HEK293 (cell line): ENCODE measurements around the gene IL16.

Experiments
- CTCF ChIA-PET: fragments of 350-600 bp; formaldehyde crosslinking; extraction: SDS; loops from one replicate; lab custom pipeline; 2021; ENCODE audit warnings: antibody characterized with exemption; lab: Yijun Ruan, JAX
- POLR2A ChIA-PET: fragments of 300-600 bp; formaldehyde crosslinking; extraction: SDS; loops from one replicate; lab custom pipeline; 2020; ENCODE audit warnings: antibody characterized with exemption, inconsistent platforms; lab: Yijun Ruan, JAX
- H3K27ac ChIP-seq: fragments of 200-500 bp; sonication (Bioruptor generic); 2 replicates; pipeline ENCODE4 v1.5.1; 2014; ENCODE audit warnings: low read depth, low read length, control low read depth, inconsistent platforms; ENCODE audit errors: extremely low read depth
- H3K36me3 ChIP-seq, 2 experiments: fragments of 200-500 bp in 1 of 2; sonication (Bioruptor generic) in 1 of 2; 1 replicate in 1 of 2; 2 replicates in 1 of 2; pipeline ENCODE4 v1.5.1; 2014 to 2017; ENCODE audit warnings: inconsistent platforms in 2 of 2, low read length in 2 of 2; ENCODE audit not compliant: control insufficient read depth in 2 of 2, insufficient read depth in 1 of 2
- H3K4me1 ChIP-seq: fragments of 200-500 bp; sonication (Bioruptor generic); 2 replicates; pipeline ENCODE4 v1.5.1; 2014; ENCODE audit warnings: mild to moderate bottlenecking, low read length, inconsistent platforms; ENCODE audit not compliant: control insufficient read depth, insufficient read depth
- H3K4me3 ChIP-seq: 2 replicates; pipeline ENCODE4 v1.5.1; 2011; ENCODE audit warnings: low read depth, mild to moderate bottlenecking, control low read depth, low read length, moderate library complexity
- H3K9me3 ChIP-seq: fragments of 200-500 bp; sonication (Bioruptor generic); 2 replicates; pipeline ENCODE4 v1.5.1; 2014; ENCODE audit warnings: low read depth, low read length, inconsistent platforms; ENCODE audit not compliant: control insufficient read depth, insufficient read depth
- EGR2 ChIP-seq: fragments of 450-650 bp; formaldehyde crosslinking; IDR thresholded peaks from 2 replicates; pipeline ENCODE4 v1.5.1; 2016; ENCODE audit warnings: low read depth, missing biosample characterization, missing genetic modification characterization
- GLIS2 ChIP-seq: fragments of 450-650 bp; formaldehyde crosslinking; IDR thresholded peaks from 2 replicates; pipeline ENCODE4 v1.5.1; 2016; ENCODE audit warnings: missing biosample characterization, missing genetic modification characterization
- MYNN ChIP-seq: fragments of 450-650 bp; formaldehyde crosslinking; IDR thresholded peaks from 2 replicates; pipeline ENCODE4 v1.5.1; 2016; ENCODE audit warnings: missing biosample characterization, missing genetic modification characterization, borderline replicate concordance
- ZFHX2 ChIP-seq: fragments of 450-650 bp; formaldehyde crosslinking; conservative IDR thresholded peaks from 2 replicates; pipeline ENCODE4 v1.5.1; 2016; ENCODE audit warnings: missing biosample characterization, missing genetic modification characterization
- ZNF155 ChIP-seq: fragments of 450-650 bp; formaldehyde crosslinking; IDR thresholded peaks from 2 replicates; pipeline ENCODE4 v1.5.1; 2016; ENCODE audit warnings: missing biosample characterization, missing genetic modification characterization
- ZNF211 ChIP-seq: fragments of 450-650 bp; formaldehyde crosslinking; IDR thresholded peaks from 2 replicates; pipeline ENCODE4 v1.5.1; 2016; ENCODE audit warnings: low read depth, missing biosample characterization, missing genetic modification characterization
- ZNF658 ChIP-seq: fragments of 450-650 bp; formaldehyde crosslinking; IDR thresholded peaks from 2 replicates; pipeline ENCODE4; 2016; ENCODE audit warnings: missing biosample characterization, missing genetic modification characterization
- ZNF670 ChIP-seq: fragments of 450-650 bp; formaldehyde crosslinking; IDR thresholded peaks from 2 replicates; pipeline ENCODE4 v1.5.1; 2016; ENCODE audit warnings: missing biosample characterization, missing genetic modification characterization, low read depth
- TF ChIP-seq, protein P1 (sequence below): fragments of 450-650 bp; formaldehyde crosslinking; IDR thresholded peaks from 2 replicates; pipeline ENCODE4 v1.5.1; 2017; ENCODE audit warnings: missing biosample characterization, missing genetic modification characterization
- TF ChIP-seq, protein P2 (sequence below): fragments of 450-650 bp; formaldehyde crosslinking; IDR thresholded peaks from 2 replicates; pipeline ENCODE4 v1.5.1; 2016; ENCODE audit warnings: missing biosample characterization, missing genetic modification characterization
- TF ChIP-seq, protein P3 (sequence below): fragments of 450-650 bp; IDR thresholded peaks from 2 replicates; pipeline ENCODE4 v1.5.1; 2018; ENCODE audit warnings: missing biosample characterization, mild to moderate bottlenecking, missing genetic modification characterization

IL16 gene

DNA sequence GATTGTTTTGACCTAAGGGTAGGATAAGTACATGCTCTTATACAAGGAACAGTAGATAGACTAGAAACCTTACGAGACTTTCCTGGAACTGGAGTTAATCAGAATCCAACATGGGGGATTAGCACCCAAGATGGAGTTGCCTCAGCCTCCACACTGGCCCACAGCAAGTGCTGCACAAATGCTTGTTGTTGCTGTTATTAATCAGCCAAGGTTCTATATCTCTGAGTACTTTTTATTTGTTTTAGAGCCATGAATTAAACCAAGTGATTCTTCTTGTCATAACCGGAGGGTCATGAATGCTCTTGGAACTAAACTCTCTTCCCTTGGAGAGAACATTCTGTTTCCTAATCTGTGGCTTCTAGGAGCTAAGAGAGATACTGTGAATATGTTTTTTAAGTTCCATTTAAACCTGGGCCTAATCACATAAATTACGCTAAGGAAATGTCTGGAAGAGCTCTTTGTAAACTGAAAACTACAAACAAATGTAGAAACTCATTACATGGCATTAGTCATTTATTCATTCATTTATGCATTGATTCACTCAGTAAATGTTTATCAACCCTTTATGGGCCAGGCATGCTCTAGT lies 5.7 kb upstream of the IL16 start:
- CTCF ChIA-PET: interaction anchor here (0.7 to 1.5 kb wide), 4 partner anchors 35 to 929 kb away, joined by 3 to 7 read pairs (median 4); no protein-coding TSS in a partner anchor

DNA sequence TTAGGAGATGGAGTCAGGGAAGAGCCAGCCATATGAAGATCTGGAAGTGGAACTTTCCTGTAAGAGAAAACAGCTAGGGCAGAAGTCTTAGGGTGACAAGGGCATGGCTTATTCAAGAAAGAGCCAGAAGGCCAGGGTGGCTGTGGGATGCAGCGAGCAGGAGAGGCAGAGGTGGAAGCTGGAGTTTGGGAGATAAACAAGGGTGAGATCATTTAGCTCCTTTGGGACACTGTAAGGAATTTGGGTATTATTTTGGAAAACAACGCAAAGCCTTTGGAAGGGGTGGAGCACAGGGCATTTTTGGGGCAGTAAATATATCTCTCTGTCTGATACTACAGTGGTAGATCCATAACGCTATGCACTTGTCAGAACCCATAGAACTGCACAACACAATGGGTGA lies 5.0 kb upstream of the IL16 start:
- CTCF ChIA-PET: interaction anchor here (0.7 to 1.5 kb wide), 4 partner anchors 36 to 105 kb away, joined by 3 to 7 read pairs (median 4); no protein-coding TSS in a partner anchor
- Histone ChIP-seq H3K4me3 (no peak overlapping the region), H3K9me3 (no peaks in the 10 kb centered on the region)

More for the DNA sequence above, 5.7 kb upstream of the IL16 start:
- Histone ChIP-seq H3K27ac (no peak overlapping the region), H3K36me3 (no peaks in the 10 kb centered on the region), H3K4me3 (no peak overlapping the region), H3K9me3 (no peaks in the 10 kb centered on the region), H3K4me1 (no peaks in the 10 kb centered on the region)
- POLR2A ChIA-PET: no interaction called here
- TF ChIP-seq, protein P1, sequence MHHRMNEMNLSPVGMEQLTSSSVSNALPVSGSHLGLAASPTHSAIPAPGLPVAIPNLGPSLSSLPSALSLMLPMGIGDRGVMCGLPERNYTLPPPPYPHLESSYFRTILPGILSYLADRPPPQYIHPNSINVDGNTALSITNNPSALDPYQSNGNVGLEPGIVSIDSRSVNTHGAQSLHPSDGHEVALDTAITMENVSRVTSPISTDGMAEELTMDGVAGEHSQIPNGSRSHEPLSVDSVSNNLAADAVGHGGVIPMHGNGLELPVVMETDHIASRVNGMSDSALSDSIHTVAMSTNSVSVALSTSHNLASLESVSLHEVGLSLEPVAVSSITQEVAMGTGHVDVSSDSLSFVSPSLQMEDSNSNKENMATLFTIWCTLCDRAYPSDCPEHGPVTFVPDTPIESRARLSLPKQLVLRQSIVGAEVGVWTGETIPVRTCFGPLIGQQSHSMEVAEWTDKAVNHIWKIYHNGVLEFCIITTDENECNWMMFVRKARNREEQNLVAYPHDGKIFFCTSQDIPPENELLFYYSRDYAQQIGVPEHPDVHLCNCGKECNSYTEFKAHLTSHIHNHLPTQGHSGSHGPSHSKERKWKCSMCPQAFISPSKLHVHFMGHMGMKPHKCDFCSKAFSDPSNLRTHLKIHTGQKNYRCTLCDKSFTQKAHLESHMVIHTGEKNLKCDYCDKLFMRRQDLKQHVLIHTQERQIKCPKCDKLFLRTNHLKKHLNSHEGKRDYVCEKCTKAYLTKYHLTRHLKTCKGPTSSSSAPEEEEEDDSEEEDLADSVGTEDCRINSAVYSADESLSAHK (tag by site-specific recombination): no peak

DNA sequence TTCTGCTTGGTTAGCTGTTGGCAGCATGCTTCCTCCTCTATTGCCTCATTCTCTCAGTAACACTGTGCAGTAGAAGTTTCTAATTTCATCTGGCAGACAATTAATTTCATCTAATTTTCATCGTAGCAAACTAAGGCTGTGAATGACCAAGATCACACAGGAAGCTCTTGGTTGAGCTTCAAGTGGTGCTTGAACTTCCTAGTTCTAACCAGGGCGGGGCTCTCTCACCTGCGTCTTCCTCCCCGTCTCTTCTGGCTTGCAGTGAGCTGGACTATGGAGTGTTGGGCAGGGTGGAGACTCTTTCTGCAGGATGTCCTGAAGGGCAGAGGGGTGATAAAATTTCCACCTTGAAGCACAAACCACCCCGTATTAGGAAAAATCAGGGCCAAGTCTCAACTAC lies 2.0 kb upstream of the IL16 start:
- CTCF ChIA-PET: interaction anchor here (0.6 to 2.5 kb wide), 3 partner anchors 39 to 158 kb away, joined by 3 to 11 read pairs (median 4); no protein-coding TSS in a partner anchor
- H3K9me3 ChIP-seq: no peaks in the 10 kb centered on the region
- H3K4me3 ChIP-seq: no peak overlapping the region
- POLR2A ChIA-PET: no interaction called here
- H3K4me1 ChIP-seq: no peaks in the 10 kb centered on the region
- no peak for TF ChIP-seq MYNN (tag by site-specific recombination)
- no peak overlapping the region for H3K27ac ChIP-seq
- H3K36me3 ChIP-seq: no peaks in the 10 kb centered on the region

More for the DNA sequence above, 5.0 kb upstream of the IL16 start:
- Histone ChIP-seq H3K4me1 (no peaks in the 10 kb centered on the region), H3K27ac (no peak overlapping the region), H3K36me3 (no peaks in the 10 kb centered on the region)
- POLR2A ChIA-PET: no interaction called here
- TF ChIP-seq ZNF211 (tag by site-specific recombination) (no peak), ZNF658 (no peak), ZNF670 (tag by site-specific recombination) (no peak), GLIS2 (tag by site-specific recombination) (no peak), ZNF155 (no peak)
- TF ChIP-seq, protein P2, sequence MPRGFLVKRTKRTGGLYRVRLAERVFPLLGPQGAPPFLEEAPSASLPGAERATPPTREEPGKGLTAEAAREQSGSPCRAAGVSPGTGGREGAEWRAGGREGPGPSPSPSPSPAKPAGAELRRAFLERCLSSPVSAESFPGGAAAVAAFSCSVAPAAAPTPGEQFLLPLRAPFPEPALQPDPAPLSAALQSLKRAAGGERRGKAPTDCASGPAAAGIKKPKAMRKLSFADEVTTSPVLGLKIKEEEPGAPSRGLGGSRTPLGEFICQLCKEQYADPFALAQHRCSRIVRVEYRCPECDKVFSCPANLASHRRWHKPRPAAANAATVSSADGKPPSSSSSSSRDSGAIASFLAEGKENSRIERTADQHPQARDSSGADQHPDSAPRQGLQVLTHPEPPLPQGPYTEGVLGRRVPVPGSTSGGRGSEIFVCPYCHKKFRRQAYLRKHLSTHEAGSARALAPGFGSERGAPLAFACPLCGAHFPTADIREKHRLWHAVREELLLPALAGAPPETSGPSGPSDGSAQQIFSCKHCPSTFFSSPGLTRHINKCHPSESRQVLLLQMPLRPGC (tag by site-specific recombination): no peak
- TF ChIP-seq, protein P1 (tag by site-specific recombination): no peak

DNA sequence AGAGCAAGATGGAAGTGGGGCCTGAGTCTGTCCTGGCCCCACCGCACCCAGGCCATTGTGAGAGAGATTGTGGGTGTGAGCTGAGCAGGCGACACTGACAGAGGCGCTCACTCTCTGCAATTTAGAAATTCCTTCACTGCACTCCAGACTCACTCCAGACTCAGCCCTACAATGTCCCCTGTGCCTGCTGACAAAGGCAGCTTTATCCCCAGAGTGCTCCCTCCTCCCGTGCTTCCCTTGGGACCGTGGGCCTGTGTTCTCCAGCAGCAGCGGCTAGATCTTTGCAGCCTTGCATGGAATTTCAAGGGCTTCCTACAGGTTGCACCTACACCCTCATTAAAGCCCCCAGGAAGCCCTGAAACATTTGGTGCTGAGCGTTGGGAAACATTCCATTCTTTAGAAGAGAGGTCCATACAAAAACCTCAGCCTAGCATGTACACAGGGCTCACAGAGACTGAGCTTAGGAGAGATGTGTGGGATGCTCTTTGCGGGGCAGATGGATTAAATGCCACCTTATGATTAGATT lies 1.3 kb upstream of the IL16 start:
- TF ChIP-seq ZFHX2 (tag by site-specific recombination) (peak; percentile 76), EGR2 (peak; percentile 83)
- TF ChIP-seq, protein P3, sequence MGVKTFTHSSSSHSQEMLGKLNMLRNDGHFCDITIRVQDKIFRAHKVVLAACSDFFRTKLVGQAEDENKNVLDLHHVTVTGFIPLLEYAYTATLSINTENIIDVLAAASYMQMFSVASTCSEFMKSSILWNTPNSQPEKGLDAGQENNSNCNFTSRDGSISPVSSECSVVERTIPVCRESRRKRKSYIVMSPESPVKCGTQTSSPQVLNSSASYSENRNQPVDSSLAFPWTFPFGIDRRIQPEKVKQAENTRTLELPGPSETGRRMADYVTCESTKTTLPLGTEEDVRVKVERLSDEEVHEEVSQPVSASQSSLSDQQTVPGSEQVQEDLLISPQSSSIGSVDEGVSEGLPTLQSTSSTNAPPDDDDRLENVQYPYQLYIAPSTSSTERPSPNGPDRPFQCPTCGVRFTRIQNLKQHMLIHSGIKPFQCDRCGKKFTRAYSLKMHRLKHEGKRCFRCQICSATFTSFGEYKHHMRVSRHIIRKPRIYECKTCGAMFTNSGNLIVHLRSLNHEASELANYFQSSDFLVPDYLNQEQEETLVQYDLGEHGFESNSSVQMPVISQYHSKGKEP (tag by site-specific recombination): no peak
- TF ChIP-seq, all 188 proteins: peak for 2
- no peaks in the 10 kb centered on the region for H3K4me1 ChIP-seq
- H3K27ac ChIP-seq: no peak overlapping the region
- POLR2A ChIA-PET: no interaction called here
- no peak overlapping the region for H3K4me3 ChIP-seq
- no peaks in the 10 kb centered on the region for H3K36me3 ChIP-seq
- H3K9me3 ChIP-seq: no peaks in the 10 kb centered on the region
- CTCF ChIA-PET: interaction anchor here (0.8 to 2.5 kb wide), 2 partner anchors 40 to 71 kb away, joined by 3 to 11 read pairs; no protein-coding TSS in a partner anchor
